IMR-90 (cell line): ENCODE results near the gene EEF1G. TPM values are rescaled to one million over a fixed set of nuclear protein-coding genes. Genes with fewer than 3 reads are reported as not detected.

ENCODE experiments used
- ATAC-seq: fragments of 200-7000 bp; cut with Tn5 transposase; 2 replicates; pipeline ENCODE4 v1.9.1; 2020; ENCODE audit warnings: low read depth, mild to moderate bottlenecking, moderate library complexity
- BruUV-seq: library from RNA; stranded (reverse); fragments of 400-500 nt; replicated peaks from 2 replicates; lab custom pipeline; 2021; lab: Mats Ljungman, UMichigan
- CTCF ChIA-PET: fragments of 300-600 bp; formaldehyde crosslinking; extraction: SDS; loops from one replicate; lab custom pipeline; 2021; ENCODE audit warnings: antibody characterized with exemption; lab: Yijun Ruan, JAX
- POLR2A ChIA-PET: fragments of 300-600 bp; sonication (Branson Sonifier 250); formaldehyde crosslinking; loops from one replicate; lab custom pipeline; 2022; ENCODE audit warnings: antibody characterized with exemption; ENCODE audit not compliant: unreplicated experiment; lab: Charles Lee
- DNase-seq: peaks from one replicate; pipeline ENCODE4 v3.0.0; 2013
- H2AFZ ChIP-seq: replicated peaks from 2 replicates; pipeline ENCODE3; 2013; ENCODE audit warnings: low read length, mild to moderate bottlenecking; ENCODE audit not compliant: poor library complexity
- H2AK5ac ChIP-seq: 2 replicates; pipeline ENCODE4 v1.6.1; 2013; ENCODE audit warnings: low read depth, low read length, inconsistent platforms
- H2AK9ac ChIP-seq: replicated peaks from 2 replicates; pipeline ENCODE3; 2013; ENCODE audit warnings: mild to moderate bottlenecking, low read depth, low read length, moderate library complexity; ENCODE audit not compliant: poor library complexity
- H2BK120ac ChIP-seq: 2 replicates; pipeline ENCODE4 v1.6.1; 2013; ENCODE audit warnings: low read depth, low read length, inconsistent platforms
- H2BK15ac ChIP-seq: 3 replicates; pipeline ENCODE4 v1.6.1; 2013; ENCODE audit warnings: low read depth, low read length, inconsistent platforms
- H2BK20ac ChIP-seq: 2 replicates; pipeline ENCODE4 v1.6.1; 2013; ENCODE audit warnings: low read depth, mild to moderate bottlenecking, inconsistent platforms, low read length, moderate library complexity
- H2BK5ac ChIP-seq: 2 replicates; pipeline ENCODE4 v1.6.1; 2013; ENCODE audit warnings: mild to moderate bottlenecking, low read depth, low read length, inconsistent platforms; ENCODE audit not compliant: poor library complexity, severe bottlenecking
- H3K14ac ChIP-seq: replicated peaks from 2 replicates; pipeline ENCODE4 v1.6.1; 2013; ENCODE audit warnings: low read depth, low read length, inconsistent platforms
- H3K18ac ChIP-seq: 2 replicates; pipeline ENCODE4 v1.6.1; 2013; ENCODE audit warnings: low read depth, low read length, control low read depth
- H3K23ac ChIP-seq: 2 replicates; pipeline ENCODE4 v1.6.1; 2013; ENCODE audit warnings: low read depth, low read length, inconsistent platforms
- H3K27ac ChIP-seq: 2 replicates; pipeline ENCODE4 v1.5.1; 2013; ENCODE audit warnings: mild to moderate bottlenecking, control low read depth, low read length; ENCODE audit not compliant: insufficient read depth
- H3K27me3 ChIP-seq: 2 replicates; pipeline ENCODE4 v1.6.1; 2013; ENCODE audit warnings: low read length; ENCODE audit not compliant: control insufficient read depth, insufficient read depth
- H3K36me3 ChIP-seq: 2 replicates; pipeline ENCODE4 v1.6.1; 2013; ENCODE audit warnings: low read length, mixed read lengths; ENCODE audit not compliant: control insufficient read depth, insufficient read depth
- H3K4ac ChIP-seq: 2 replicates; pipeline ENCODE4 v1.6.1; 2013; ENCODE audit warnings: low read depth, low read length, inconsistent platforms
- H3K4me1 ChIP-seq: 2 replicates; pipeline ENCODE4 v1.6.1; 2013; ENCODE audit warnings: low read length, mixed read lengths; ENCODE audit not compliant: control insufficient read depth, insufficient read depth
- H3K4me2 ChIP-seq: 2 replicates; pipeline ENCODE4 v1.6.1; 2013; ENCODE audit warnings: low read depth, mild to moderate bottlenecking, control low read depth, low read length, moderate library complexity
- H3K4me3 ChIP-seq: 2 replicates; pipeline ENCODE4 v1.5.1; 2013; ENCODE audit warnings: low read depth, mild to moderate bottlenecking, control low read depth, low read length, moderate library complexity; ENCODE audit not compliant: insufficient read depth
- H3K56ac ChIP-seq: 2 replicates; pipeline ENCODE4 v1.6.1; 2013; ENCODE audit warnings: low read length, inconsistent platforms; ENCODE audit not compliant: insufficient read depth; ENCODE audit errors: extremely low read depth
- H3K79me1 ChIP-seq, 2 experiments: 2 replicates each; pipeline ENCODE4 v1.6.1; 2013; ENCODE audit warnings: low read length in 2 of 2, inconsistent platforms in 1 of 2, low read depth in 1 of 2
- H3K9ac ChIP-seq: 2 replicates; pipeline ENCODE4 v1.6.1; 2013; ENCODE audit warnings: low read depth, low read length, control low read depth
- H3K9me1 ChIP-seq: 2 replicates; pipeline ENCODE4 v1.6.1; 2013; ENCODE audit warnings: low read length, inconsistent platforms; ENCODE audit not compliant: insufficient read depth
- H3K9me3 ChIP-seq: 2 replicates; pipeline ENCODE4 v1.6.1; 2013; ENCODE audit warnings: low read length; ENCODE audit not compliant: control insufficient read depth, insufficient read depth
- H4K20me1 ChIP-seq: 2 replicates; pipeline ENCODE4 v1.6.1; 2013; ENCODE audit warnings: low read length, inconsistent platforms; ENCODE audit not compliant: insufficient read depth
- H4K5ac ChIP-seq: 2 replicates; pipeline ENCODE4 v1.6.1; 2013; ENCODE audit warnings: mild to moderate bottlenecking, low read depth, low read length, control low read depth
- H4K8ac ChIP-seq, 2 experiments: 2 replicates each; pipeline ENCODE4 v1.6.1; 2013; ENCODE audit warnings: low read depth in 2 of 2, low read length in 2 of 2, control low read depth in 1 of 2, inconsistent platforms in 1 of 2
- H4K91ac ChIP-seq: 2 replicates; pipeline ENCODE4 v1.6.1; 2013; ENCODE audit warnings: low read depth, low read length, inconsistent platforms; ENCODE audit not compliant: insufficient read depth
- CEBPB ChIP-seq: IDR thresholded peaks from 2 replicates; pipeline ENCODE4 v1.6.1; 2012; ENCODE audit warnings: low read depth, low read length, improper control_type of control experiment
- FOS ChIP-seq: fragments of 150-350 bp; IDR thresholded peaks from 2 replicates; pipeline ENCODE4 v1.6.1; 2016; ENCODE audit warnings: low read depth, low read length
- SMC3 ChIP-seq: fragments of 150-350 bp; IDR thresholded peaks from 2 replicates; pipeline ENCODE4 v1.6.1; 2016; ENCODE audit warnings: low read depth, mild to moderate bottlenecking, antibody characterized with exemption, low read length, moderate library complexity
- WGBS, 2 experiments: methylation state at CpG; one replicate each; pipeline versions ENCODE4 v1.1.5 to v1.1.7; 2013; ENCODE audit warnings: missing lambda C conversion rate in 2 of 2; ENCODE audit not compliant: insufficient read length in 1 of 2; ENCODE audit errors: extremely low coverage in 2 of 2; 5-methylcytosine and 5-hydroxymethylcytosine counted together
- dilution Hi-C: fragments of 300-500 bp; cut with HindIII; formaldehyde crosslinking; loops from one replicate; pipeline ENCODE4 v1.14.3; 2018; ENCODE audit warnings: low sequenced_read_pairs; ENCODE audit not compliant: unreplicated experiment
- in situ Hi-C: fragments of 300-500 bp; cut with MboI; formaldehyde crosslinking; loops from 3 replicates; pipeline ENCODE4 v1.14.3; 2019; ENCODE audit warnings: low sequenced_read_pairs, inconsistent platforms, mixed read lengths
- intact Hi-C: fragments of 100-400 bp; cut with micrococcal nuclease; formaldehyde crosslinking; loops from 2 replicates; pipeline ENCODE4 v1.10.0; 2022
- polyA plus RNA-seq, 3 experiments: library from polyadenylated mRNA; depleted of rRNA; stranded (reverse); fragments of >200 nt; gene quantifications; 2 replicates each; pipeline ENCODE4 v1.2.3, GENCODE V29; 2012; ENCODE audit warnings: low replicate concordance in 1 of 3
- total RNA-seq: library from RNA; depleted of rRNA; stranded (reverse); fragments of >200 nt; gene quantifications from 2 replicates; pipeline ENCODE4 v1.2.3, GENCODE V29; 2012

Gene EEF1G
- total and polyA plus RNA-seq, 2 of the 4 experiments (the other 2 are of a cell fraction): 1,684 to 1,857 TPM

DNA sequence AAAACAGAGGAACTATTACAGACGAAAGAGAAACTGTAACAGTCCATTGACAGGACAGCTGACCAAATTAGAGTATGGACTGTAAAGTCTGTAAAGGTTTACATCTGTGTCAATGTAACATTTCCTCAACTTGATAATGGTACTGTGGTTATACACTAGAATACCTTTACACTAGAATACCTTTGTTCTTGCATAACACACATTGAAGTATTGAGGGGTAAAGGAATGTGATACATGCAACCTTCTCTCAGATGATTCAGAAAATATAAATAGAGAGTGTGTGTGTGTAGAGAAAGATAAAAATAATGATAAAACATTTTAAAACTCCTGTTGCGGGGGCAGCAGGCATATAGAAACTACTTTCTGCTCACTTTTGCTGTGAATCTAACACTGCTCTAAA is 5.6 kb upstream of the EEF1G start:
- H3K27ac ChIP-seq: no peak overlapping the region
- H3K9ac ChIP-seq: no peak overlapping the region
- H3K9me1 ChIP-seq: peaks cover 8% of the 10 kb centered on the region
- H3K27me3 ChIP-seq: no peaks in the 10 kb centered on the region
- H3K23ac ChIP-seq: no peak overlapping the region
- no peak overlapping the region for H4K91ac ChIP-seq
- peaks cover 12 to 46% of the 10 kb centered on the region in 2 experiments; a peak in 3 of 4 replicates for H3K79me1 ChIP-seq
- H2BK20ac ChIP-seq: no peak overlapping the region
- TF ChIP-seq FOS: no peak
- peak; percentile 53; the same call in 1 of the 2 replicates for TF ChIP-seq CEBPB
- no peak for TF ChIP-seq SMC3
- H3K4me1 ChIP-seq: peaks cover 8% of the 10 kb centered on the region
- H2BK15ac ChIP-seq: no peak overlapping the region
- DNase-seq (no peak), ATAC-seq (no peak)
- no peak overlapping the region for H3K4ac ChIP-seq
- H3K14ac ChIP-seq: no peak overlapping the region
- CTCF ChIA-PET: no interaction called here
- intact Hi-C loops: no loop called here
- H4K5ac ChIP-seq: no peak overlapping the region
- POLR2A ChIA-PET: no interaction called here
- peaks cover 38% of the 10 kb centered on the region for H3K36me3 ChIP-seq
- in situ Hi-C loops: no loop called here
- H3K18ac ChIP-seq: no peak overlapping the region
- no peak overlapping the region for H2AK9ac ChIP-seq
- dilution Hi-C loops: no loop called here
- H3K4me3 ChIP-seq: no peak overlapping the region
- no peak overlapping the region for H3K4me2 ChIP-seq
- no CpG with 5 or more reads among the region's 2 CpGs for WGBS, 2 experiments
- no peak overlapping the region for H4K8ac ChIP-seq
- no peak overlapping the region for H2AFZ ChIP-seq
- H3K9me3 ChIP-seq: no peaks in the 10 kb centered on the region
- no peak overlapping the region for H2BK5ac ChIP-seq
- no peak overlapping the region for H2AK5ac ChIP-seq
- no peak overlapping the region for H2BK120ac ChIP-seq
- H3K56ac ChIP-seq: no peak overlapping the region
- H4K20me1 ChIP-seq: no peaks in the 10 kb centered on the region
- BruUV-seq: no TSS peak
